GM21515 (cell line): ENCODE measurements around the gene CTSW.
"Not testable (repeated sequence)": the region's sequence is repeated elsewhere in the genome, so short reads cannot be mapped to it uniquely, and the experiment has no call there.

Experiments
- ATAC-seq: cut with Tn5 transposase; IDR thresholded peaks from one replicate; pipeline ENCODE4 v1.9.1; 2021; ENCODE audit not compliant: unreplicated experiment

CTSW gene

DNA sequence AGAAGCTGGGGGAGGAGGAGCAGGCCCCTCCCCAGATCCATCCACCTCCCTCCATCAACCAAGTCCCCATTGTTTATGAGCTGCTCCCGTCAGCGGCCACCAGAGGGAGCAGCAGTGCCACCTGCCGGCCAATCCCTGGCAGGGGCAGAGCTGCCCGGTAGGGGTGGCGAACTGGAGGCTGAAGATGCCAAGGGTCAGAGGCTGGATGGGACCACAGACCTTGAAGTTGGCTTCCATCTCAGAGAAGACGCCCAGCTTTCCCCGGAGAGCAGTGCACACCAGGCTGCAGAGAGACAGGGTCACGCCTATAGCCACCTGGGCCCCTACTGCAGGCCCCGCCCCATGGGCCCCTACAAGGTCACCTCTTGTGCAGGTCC lies 5.1 kb downstream of the CTSW start:
- ATAC-seq = no peak

DNA sequence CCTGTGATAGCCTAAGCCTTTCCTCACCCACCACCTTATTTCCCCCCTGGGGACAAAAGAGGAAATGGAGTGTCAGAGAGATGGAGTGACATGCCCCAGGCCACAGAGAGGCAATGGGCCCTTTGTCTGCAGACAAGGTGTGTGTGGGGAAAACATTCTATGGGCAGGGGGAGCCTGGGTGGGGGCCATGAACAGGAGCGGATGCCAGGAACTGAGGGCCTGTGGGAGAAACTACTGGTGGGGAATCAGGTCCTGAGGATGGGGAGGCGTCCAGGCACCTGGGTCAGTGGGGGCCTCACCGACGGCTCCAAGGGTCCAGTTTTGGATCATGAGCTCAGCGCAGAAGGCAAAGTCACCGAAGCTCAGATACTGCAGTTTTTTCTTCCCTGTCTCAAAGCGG lies 5.6 kb downstream of the CTSW start:
- ATAC-seq = no peak

DNA sequence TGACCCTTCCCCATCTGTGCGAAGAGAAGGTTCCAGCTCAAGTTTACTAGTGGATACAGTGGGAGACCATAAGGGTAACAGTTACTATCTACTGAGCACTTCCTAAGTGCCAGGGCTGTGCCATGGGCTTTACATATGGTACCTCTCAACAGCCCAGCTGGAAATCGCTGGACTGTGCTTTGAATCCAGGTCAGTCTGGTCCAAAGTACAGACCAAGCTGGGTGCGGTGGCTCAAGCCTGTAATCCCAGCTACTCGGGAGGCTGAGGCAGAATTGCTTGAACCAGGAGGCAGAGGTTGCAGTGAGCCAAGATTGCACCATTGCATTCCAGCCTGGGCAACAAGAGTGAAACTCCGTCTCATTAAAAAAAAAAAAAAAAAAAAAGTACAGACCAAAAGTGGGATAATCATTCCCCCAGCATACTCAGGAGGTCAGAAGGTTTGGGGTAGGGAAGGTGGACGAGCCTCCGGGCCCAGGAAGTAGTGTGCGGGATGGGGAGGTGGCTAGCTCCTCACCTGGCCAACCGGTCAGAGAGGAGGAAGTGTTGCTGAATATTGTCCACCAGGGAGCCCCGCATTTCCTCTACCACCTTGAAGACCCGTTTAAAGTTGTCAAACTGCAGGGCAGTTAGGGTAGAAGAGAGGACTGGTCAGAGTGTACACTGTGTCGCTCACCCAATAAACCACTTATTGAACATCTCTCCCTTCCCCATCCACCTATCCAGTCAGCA lies 6.3 kb downstream of the CTSW start:
- no peak for ATAC-seq

DNA sequence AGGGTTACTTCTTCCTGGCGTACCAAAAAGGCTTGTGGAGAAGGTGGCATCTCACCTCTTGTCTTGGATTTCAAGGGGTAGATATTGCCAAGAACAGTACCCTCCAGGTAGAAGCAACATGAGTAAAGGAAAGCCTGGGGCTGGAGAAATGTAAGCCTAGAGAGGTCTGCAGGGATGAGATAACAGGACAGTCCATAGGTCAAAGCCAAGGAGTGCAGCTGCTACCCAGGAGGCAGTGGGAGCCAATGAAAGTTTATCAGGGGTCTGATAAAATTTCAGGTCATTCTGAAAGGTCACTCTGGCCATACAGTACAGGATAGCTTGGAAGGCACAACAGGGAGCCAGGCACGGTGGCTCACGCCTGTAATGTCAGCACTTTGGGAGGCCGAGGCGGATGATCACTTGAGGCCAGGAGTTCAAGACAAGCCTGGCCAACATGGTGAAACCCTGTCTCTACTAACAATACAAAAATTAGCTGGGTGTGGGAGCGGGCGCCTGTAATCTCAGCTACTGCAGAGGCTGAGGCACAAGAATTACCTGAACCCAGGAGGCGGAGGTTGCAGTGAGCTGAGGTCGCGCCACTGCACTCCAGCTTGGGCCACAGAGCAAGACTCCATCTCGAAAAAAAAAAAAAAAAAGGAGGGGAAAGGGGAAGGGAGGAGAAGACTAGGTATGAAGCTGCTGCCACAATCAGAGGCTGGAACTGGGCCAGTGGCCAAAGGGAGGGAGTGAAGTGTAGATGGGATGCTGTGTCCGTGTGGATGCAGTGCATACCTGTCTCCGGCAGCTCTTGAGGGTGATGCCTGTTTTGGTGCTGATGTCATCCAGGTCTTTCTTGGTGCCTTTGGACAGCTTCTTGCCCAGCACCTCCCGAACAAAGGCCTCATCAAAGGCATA lies 7.4 kb downstream of the CTSW start:
- ATAC-seq = no peak

DNA sequence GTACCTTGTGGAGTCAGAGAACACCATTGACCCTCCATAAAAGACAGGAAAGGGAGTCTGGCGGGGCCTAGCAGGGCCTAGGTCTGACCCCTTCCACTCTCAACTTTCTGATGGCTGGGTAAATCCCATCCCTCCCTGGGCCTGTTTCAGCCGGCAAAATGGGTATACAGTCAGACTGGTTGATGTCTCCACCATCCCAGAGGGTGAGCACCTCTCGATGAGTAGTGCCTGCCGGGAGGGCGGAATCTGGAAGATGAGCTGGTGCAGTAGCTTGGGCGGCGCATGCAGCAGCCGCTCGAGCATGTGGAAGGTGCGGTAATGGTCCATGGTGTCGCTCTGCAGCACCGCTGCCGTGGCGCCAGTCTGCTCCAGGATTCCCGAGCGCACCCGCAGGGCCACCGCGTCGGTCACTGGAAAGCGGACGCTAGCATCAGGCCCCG lies 8.1 kb downstream of the CTSW start:
- ATAC-seq = no peak

DNA sequence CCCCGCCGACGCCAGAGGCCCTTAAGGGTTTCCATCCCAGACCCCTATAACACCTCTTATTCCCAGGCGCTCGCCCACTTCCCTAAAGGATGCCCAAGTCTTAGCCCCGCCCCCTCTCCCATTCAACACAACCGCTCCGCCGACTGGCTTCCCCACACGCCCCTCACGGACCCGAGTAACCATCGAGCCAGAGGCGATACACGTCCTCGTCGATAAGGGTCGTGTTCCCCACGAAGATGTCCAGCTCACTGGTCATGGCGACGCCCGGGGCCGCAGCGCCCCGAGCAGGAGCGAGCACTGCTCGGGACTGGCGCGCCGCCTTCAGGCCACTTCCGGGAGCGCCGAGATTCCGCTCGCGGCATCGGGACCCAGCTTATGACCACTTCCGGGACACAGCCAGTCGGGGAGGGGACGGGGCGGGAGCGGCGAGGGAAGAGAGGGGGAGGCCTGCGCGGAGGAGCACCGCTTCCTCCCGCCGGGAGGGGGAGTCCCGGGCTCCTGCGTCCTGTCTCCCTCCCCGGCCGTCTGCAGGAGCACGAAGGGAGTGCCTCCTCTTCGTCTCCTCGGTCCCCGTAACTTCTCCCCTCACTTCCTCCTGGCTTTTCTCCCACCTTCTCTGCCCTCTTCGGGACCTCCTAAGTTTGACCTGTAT lies 8.7 kb downstream of the CTSW start, which contains the start of gene FIBP:
Gene FIBP (minus strand): TSS at position 309 of the 652 bp plus-strand sequence. CDS start 53 bp downstream, at position 256.
- ATAC-seq = peak; percentile 42

- ATAC-seq = peak; percentile 43
Observed at GRCh38 chr11:65890324-65891218, 10.9 kb downstream of the CTSW start, which contains the start of gene CCDC85B. Gene CCDC85B (plus strand): TSS chr11:65890673. CDS start chr11:65890784, 111 bp downstream.

GRCh38 chr11:65891219-65892136 lies 11.8 kb downstream of the CTSW start:
- no peak for ATAC-seq

DNA sequence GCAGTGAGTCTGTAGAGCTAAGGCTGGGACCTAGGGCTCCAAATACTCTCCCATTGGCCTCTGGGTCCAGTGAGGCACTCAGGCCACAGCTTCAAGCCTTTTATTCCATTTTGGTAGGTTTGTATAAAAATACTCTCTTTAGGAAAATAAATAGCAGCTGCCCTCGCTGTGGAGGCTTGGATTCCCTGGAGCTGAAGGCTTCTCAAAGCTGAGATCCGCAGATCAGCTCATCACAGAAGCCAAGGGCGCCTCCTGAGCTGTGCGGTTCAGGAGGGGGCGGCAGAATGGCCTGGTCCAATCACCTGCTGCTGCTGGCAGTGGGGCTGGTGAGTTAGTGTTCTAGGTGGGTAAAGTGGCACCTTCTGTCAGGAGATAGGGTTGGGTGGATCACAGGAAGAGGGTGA lies 12.5 kb downstream of the CTSW start:
- not testable (repeated sequence) for ATAC-seq

DNA sequence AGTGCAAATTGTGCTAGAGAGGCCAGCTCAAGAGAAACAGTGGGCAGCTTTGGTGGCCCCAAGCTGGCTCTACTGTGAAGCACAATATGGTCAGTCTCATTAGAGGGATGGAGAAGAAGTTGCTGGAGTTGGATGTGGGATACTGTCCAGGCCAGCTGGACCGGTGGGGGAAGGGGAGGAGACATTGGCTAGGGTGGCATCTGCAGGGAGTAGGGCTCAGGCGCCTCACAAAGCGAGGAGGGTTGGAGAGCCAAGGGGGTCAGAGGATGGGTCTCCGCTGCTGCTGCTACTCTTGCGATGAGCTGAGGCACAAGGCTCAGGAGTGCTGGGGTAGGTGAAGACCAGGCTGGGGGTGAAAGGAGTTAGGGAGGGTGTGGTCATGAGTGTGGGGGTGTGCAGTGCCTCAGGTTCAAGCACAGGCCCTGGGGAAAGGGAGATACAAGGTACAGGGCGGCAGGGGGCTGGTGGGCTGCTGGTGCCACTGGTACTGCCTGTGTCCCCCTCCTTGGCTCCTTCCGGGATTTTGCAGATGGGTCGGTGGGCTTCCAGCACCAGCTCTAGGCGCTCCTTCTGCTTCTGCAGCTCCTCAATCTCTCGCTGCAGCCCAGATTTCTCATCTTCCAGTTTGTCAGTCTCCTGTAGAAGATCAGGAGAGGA lies 13.2 kb downstream of the CTSW start:
- ATAC-seq = no peak

DNA sequence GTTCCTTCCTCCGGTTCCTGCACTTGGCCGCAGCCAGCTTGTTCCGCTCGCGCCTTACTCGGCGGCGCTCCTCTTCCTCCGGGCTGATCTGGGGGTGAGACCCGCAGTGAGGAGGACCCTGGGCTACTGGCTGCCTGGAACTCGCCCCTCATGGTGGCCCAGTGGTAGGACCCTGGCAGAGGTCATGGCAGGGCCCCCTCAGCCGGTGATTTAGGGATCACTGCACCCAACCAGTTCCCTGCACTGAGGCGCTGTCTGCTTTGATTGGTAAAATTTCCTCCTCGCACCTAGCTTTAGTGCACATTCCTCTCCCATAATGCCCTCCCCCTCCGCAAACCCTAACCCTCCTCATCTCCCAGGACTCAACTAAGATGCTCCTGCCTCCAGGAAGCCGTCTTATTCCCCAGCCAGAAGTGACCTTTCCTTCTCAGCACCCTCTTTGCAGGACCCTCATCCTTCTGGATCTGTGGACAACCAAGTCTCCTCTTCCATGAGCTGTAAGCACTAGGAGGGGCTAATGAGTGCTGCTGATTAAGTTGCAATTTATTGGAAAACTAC lies 14.5 kb downstream of the CTSW start:
- no peak for ATAC-seq

- no peak for ATAC-seq
Observed at GRCh38 chr11:65895482-65895981, 15.9 kb downstream of the CTSW start.

DNA sequence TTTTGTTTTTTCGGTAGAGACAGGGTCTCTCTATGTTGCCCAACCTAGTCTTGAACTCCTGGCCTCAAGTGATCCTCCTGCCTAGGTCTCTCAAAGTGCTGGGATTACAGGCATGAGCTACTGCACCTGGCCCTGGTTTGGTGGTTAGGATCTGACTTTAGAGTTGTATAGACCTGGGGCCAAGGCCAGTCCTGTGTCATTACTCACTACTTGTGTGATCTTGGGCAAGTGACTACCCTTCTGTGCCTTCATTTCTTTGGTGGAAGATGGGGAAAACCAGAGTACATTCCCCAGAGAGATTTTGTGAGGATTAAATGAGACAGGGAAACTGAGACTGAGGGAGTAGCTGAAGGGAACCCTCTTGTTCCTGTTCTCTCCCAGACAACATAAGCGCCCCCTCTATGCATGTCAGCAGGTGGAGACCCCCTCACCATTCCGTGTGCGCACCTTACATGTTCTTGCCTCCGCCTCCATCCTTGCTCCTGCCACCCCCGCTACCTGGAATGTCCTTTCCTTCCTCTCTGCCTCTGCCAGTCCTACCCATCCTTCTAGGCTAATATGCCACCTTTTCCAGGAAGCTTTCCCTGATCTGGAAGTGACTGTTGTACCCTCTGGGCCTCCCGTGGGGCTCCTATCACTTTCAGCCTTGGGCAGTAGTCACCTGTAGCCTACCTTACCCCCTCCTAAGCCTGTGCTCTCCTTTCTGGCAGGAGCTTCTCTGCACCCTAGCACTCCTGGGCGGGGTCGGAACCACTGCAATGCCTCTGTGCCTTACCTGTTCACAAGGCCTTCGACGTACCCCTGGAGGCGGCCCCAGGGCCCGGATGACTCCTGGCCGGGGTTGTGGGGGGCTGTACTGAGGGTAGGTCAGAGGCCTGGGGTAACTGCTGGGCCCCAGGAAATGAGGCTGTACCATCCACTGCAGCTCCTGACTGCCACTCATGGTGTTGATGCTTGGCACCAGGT lies 16.7 kb downstream of the CTSW start:
- ATAC-seq = no peak

DNA sequence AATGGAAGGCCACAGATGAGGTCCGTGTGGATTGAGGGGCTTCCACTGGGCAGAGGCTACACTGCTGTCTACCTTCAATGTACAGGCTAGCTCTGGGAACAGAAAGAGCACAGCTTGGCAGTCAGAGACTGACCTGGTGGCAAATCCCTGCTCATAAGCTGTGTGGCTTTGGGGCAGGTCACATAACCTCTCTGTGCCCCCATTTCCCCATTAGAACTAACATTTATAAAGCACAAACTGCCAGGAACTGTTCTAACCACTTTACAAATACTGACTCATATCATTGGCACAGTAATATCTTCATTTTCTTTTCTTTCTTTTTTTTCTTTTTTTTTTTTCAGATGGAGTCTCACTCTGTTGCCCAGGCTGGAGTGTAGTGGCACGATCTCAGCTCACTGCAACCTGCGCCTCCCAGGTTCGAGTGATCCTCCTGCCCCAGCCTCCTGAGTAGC lies 17.4 kb downstream of the CTSW start:
- ATAC-seq = no peak

- no peak for ATAC-seq
Observed at GRCh38 chr11:65898656-65899355, 19.2 kb downstream of the CTSW start.

GRCh38 chr11:65899356-65900124 lies 19.9 kb downstream of the CTSW start:
- ATAC-seq = no peak
